Stimulated activated CD4-positive, alpha-beta T cell treated with anti-CD3 and anti-CD28 coated beads, Interleukin-1b, Interleukin-23, amount 100 ng/mL, for 48 hours (primary cell): ENCODE results near the gene ELP5.

ENCODE experiments used
- DNase-seq: peaks from one replicate; pipeline ENCODE4 v3.0.0-alpha.2; 2020

ELP5 gene

DNA sequence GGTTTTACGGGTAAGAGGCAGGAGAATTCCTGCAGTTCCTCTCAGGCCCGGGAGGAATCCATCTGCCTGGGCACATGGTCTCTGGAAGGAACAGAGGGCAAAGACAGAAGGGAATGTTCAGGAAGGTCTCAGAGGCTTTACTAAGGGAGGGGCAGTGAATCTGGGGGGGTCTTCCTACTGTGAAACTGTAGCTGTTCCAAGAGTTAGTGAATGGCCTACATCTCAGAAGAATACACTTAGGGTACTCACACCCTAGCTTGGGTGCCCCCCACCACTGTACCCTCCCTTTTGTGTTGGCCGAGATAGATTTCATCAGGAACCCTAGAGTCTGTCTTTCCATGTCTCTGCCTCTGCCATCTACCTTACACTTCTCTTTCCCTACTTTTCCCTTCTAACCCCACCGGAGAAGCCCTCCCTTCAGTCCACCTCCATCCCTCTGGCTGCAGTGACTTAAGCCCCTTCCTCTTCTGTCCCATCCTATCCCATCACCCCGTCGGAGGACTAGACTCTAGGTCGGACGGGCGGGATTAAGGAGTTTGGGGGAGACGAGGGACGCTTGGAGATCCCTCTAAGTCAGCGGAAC is 32.7 kb upstream of the ELP5 start:
- no peak for DNase-seq

- DNase-seq, result peak; percentile 85
Measured at GRCh38 chr17:7219812-7220592, 32.0 kb upstream of the ELP5 start, which contains the start of the genes ACADVL and DLG4. ACADVL (plus strand) TSS chr17:7219938; CDS start chr17:7219985, 47 bp downstream. DLG4 (minus strand) TSS chr17:7219836.

- DNase-seq, result peak; percentile 62
Measured at GRCh38 chr17:7220593-7221277, 31.3 kb upstream of the ELP5 start.

DNA sequence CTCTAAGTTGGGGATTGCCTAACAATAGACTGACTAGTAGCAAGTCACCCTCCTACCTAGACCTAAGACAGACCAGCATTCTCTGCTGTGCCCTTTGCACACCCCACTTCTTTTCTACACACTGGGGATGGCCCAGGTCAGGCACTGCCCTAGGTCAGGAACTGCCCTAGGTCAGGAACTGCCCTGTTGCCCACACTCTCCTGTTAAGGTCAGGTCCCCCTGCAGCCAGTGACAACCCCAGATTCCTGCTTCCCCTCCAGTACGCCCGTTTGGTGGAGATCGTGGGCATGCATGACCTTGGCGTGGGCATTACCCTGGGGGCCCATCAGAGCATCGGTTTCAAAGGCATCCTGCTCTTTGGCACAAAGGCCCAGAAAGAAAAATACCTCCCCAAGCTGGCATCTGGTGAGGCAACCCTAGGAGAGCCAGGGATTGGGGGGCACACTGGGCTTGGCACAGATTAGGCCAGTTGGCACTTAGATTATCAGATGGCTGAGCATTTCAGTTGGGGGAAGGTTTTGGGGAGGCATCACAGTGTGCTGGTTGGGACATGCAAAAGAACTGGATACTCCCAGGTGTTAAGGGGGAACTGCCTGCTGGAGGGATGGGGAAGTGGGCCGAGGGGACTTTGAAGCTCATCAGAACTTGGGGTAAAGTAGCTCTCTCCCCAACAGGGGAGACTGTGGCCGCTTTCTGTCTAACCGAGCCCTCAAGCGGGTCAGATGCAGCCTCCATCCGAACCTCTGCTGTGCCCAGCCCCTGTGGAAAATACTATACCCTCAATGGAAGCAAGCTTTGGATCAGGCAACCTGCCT is 30.5 kb upstream of the ELP5 start:
- DNase-seq, result no peak

DNA sequence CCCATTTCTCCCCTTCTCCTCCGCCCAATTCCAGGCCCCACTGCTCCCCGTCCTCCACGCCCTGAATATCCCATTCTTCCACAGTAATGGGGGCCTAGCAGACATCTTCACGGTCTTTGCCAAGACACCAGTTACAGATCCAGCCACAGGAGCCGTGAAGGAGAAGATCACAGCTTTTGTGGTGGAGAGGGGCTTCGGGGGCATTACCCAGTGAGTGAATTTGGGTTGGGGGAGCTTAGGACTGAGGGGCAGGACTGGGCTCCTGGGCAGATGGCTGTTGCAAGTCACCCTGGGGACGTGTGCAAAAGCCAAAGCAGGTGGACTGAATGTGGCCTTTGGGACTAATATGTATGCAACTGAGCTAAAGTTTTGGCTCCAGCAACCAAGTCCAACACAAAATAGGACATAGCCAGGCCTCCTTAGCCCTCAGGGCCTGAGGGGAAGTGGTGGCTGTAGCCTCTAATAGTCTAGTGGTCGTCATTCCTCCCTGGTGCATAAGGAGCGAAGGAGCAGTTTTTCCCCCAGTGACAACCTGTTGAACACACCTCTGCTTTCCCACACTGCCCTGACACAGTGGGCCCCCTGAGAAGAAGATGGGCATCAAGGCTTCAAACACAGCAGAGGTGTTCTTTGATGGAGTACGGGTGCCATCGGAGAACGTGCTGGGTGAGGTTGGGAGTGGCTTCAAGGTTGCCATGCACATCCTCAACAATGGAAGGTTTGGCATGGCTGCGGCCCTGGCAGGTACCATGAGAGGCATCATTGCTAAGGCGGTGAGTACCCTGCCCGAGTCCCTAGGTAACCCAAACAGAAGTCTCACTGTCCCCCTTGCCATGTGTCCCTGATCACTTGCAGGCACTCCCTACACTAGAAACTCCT is 29.7 kb upstream of the ELP5 start:
- no peak for DNase-seq

- no peak for DNase-seq
Measured at GRCh38 chr17:7222972-7223292, 29.1 kb upstream of the ELP5 start.

DNA sequence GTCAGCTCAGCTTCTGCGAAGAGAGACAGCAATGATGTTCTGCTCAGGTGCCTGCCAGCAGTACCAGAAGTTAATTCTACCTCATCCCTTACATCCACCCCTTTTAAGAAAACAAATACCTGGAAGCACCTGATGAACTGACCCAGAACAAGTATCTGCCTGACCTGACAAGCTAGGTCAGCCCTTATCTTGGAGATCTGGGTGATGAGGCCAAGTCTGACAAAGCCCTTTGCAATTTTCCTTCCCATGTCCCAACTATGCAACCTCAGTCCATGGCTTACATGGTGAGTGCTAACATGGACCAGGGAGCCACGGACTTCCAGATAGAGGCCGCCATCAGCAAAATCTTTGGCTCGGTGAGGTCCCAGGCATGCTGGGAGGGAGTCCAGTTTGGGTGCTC is 28.6 kb upstream of the ELP5 start:
- DNase-seq, result no peak

DNA sequence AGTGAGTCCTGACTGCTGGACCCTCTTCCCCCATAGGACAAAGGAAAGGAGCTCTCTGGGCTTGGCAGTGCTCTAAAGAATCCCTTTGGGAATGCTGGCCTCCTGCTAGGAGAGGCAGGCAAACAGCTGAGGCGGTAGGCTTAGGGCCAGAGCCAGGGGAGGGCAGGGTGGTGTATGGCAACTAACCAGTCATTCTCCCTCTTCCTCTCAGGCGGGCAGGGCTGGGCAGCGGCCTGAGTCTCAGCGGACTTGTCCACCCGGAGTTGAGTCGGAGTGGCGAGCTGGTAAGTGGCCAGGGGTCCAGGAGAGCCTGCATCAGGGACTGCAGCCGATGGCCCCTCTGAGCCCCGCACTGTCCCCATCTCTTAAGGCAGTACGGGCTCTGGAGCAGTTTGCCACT is 27.9 kb upstream of the ELP5 start:
- no peak for DNase-seq

GRCh38 chr17:7224661-7225111 is 27.3 kb upstream of the ELP5 start:
- no peak for DNase-seq

DNA sequence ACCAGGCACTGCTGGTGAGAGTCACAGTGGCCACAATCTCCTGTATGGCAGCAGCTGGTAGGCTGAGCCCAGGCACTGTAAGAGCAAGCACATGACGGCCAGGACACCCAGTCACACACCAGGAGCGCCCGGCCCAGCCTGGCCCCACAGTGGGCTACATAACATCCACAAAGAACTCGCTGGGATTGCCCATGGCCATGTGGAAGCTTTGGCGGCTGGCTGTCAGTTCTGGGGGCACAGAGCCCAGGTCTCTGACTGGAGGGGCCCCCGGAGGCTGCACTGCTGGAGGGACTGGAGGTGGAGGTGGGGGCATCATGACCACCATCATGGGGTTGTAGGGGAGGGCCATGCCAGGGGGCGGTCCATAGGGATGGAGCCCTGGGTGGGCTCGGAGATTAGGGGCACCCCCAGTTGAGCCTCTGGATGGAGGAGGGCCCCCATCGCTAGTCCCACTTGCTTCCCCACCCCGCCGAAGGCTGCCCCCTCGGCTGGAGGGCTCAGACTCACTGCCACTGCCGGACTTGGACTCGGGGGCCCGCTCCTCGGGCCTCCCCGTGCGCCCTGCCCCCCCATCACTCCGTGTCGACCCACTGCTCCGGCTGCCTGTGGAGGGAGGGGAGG is 26.2 kb upstream of the ELP5 start:
- DNase-seq, result no peak

DNA sequence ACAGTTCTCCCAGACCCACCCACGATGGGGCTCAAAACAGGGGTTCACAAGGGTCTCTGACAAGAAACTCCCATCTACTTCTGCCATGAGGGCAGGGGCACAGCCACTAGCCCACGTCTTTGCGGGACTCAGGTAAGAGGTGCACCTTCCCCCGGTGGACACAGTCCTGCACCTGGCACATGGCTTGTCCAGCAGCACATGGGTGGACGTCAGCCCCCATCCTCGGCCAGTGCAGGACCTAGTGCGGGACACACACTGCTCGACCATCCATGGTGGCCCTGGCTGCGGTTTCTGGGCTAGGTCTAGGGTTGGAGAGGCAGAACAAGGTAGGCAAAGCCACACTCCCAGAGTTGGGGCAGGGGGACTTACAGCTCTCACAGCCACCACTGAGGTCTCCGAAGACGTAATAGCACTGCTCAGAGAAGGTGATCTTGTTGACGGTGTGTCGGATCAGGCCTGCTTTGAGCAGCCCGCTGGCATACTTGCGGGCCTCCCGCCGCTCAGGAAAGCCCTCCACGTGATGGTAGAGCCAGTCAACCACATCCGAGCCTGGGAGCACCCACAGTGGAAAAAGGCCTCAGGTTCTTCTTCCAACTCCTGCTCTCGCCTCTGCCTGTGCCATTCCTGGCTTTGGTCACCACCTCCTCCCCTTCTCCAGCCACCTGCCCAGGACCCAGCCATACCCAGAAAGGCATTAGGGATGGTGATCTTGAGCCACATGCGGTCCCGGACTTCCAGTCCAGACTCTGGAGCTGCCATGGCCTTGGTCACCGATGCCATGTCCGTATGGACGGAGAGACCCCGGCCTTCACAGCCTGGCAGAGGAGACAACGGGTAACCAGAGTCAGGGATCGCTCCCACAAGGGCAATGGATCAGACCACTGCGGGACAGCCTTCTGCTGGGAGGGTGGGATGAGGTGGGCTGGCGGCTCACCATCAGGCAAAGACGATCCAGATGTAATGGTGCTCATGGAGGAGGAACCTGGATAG is 25.0 kb upstream of the ELP5 start:
- no peak for DNase-seq

GRCh38 chr17:7228920-7229319 is 23.1 kb upstream of the ELP5 start:
- DNase-seq, result no peak

DNA sequence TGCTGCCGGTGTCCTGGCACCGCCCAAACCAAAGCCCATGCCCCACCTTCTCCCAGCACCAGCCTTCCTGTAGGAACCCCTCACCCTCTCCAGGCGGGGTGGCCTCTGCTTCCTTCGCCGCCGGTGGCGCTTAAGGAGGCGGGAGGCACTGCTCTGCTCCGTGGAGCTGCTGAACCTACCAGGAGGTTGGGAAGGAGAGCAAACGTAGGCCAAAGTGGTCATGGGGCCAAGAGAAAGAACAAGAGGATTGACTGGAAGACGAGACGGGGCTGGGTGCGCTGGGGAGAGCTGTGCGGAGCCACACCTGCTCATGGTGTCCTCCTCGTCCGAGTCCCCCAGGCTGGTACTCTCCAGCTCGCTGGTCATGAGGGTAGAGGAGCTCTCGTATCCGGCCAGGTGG is 22.5 kb upstream of the ELP5 start:
- no peak for DNase-seq

- DNase-seq, result no peak
Measured at GRCh38 chr17:7232114-7232513, 19.9 kb upstream of the ELP5 start.

DNA sequence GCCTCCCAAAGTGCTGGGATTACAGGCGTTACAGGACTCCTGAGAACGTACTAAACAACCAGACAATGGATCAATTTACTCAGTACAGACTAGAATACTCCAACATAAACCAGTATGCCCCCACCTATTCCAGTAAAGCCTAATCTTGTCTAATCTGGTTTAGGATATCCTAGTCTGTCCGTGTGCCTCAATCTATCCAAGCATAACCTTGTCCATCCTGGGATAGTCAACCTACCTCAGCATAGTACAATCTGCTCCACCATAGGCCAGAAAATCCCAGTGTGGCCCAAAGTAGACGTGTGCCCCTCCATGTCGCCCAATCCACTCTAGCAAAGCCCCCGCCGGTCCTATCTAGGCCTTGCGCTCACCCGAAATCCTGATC is 18.3 kb upstream of the ELP5 start:
- DNase-seq, result no peak

- DNase-seq, result peak; percentile 95
Measured at GRCh38 chr17:7234083-7234951, 17.7 kb upstream of the ELP5 start, which contains the start of gene DVL2. DVL2 (minus strand) TSS chr17:7234517; CDS start chr17:7234262, 255 bp downstream.

DNA sequence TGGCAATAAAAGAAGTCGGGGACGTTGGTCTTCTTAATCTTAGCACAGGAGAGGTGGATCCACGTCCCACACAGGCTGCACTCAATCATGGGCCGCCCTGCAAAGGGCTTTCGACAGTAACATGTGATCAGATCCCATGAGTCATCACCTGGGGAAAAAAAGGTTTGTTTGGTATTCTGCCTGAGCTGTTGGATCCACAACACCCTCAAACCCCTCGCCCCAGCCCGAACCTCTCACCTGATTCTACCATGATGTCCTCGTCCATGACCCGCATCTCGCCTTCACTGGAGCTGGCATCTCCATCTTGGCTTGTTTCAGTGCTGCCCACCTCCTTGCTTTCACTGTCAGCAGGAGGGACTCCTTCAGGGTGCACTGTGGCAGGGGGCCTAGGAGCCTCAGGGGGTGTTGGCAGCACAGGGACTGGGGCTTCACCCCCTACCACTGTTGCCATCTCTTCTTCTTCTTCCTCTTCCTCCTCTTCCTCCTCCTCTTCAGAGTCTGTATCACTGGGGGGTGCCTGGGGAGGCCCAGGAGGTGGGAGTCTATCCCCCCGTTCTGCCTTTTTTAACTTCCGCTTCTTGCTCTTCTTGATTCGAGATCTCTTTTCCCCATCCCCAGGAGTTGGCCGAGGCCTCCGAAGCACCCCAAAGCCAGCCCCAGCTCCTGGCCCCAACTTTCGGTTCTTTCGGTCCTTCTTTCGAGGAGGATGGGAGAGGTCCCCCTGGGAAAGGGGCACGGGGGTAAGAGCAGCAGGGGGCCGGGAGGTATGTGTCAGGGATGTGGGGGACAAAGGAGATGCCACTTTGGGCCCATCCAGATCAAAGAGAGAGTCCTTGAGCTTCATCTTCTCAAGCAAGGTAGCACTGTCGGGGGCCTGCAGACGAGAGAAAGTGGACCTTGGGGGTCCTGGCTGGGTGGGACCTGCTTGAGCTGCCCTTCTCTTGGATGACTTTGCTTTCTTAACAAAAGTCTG is 16.0 kb upstream of the ELP5 start:
- DNase-seq, result no peak

GRCh38 chr17:7236808-7237207 is 15.2 kb upstream of the ELP5 start:
- DNase-seq, result no peak
